Posterior cingulate gyrus (tissue), 11 donors: ENCODE measurements around the gene NR6A1.

Experiments used
- DNase-seq, 10 donors: peaks; one replicate each; pipeline versions ENCODE4 v3.0.0 to v3.0.0-alpha.2; 2020 to 2021; ENCODE audit warnings: mixed read lengths in 3 of 10
- intact Hi-C: fragments of 100-400 bp; cut with DNase I; formaldehyde crosslinking; loops from one replicate; pipeline ENCODE4 v1.15.1; 2023

The NR6A1 gene

DNA sequence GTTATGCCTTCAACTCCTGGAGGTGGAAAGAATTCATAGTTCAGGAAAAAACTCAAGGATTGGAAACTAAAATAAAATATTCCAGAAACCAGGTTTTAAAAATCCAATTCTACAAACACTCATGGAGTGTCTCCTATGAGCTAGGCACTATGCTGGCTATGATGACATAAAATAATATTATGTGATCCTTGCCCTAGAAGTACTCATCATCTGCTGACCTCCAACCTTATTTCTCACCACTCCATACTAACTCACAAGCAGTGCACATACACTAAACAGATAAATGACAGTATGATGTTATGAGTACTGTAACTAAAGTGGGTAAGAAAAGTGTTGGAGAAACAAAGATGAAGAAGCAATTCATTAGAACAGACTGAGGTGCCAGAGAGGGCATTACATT is 170.7 kb downstream of the NR6A1 start:
- no peak for DNase-seq
- intact Hi-C loops, result no loop called here

DNA sequence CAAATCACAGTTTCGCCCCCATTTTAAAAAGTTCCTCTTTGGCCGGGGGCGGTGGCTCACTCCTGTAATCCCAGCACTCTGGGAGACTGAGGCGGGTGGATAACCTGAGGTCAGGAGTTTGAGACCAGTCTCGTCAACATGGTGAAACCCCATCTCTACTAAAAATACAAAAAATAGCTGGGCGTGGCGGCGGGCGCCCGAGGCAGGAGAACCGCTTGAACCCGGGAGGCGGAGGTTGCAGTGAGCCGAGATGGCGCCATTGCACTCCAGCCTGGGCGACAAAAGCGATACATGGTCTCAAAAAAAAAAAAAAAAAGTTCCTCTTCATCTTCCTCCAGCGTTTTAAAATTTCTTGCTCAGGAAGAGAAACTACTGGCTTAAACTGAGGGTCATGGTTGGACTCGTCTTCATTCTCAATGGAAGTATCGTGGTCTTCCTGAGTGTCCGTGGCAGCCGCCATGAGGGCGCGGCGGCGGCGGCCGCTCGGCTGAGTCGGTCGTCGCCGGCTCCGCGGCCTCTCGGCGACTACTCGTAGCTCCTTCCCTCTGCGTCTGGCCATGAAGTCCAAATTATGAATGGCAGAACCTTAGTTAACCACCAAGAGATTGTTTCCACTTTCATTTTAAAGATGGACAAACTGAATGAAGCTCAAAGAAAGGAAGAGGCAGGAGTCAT is 171.9 kb downstream of the NR6A1 start:
- intact Hi-C loops, result no loop called here

DNA sequence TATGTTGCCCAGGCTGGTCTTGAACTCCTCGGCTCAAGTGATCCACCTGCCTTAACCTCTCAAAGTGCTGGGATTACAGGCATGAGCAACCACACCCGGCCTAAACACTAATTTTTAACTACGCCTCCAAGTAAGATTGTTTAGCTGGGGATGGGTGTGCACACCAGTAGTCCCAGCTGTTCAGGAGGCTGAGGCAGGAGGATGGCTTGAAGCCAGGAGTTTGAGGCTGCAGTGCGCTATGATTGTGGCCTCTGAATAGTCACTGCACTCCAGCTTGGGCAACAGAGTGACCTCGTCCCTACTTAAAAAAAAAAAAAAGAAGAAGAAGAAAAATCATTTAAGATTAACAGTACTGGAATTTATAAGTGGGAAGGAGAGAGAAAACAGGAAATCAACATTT is 173.1 kb downstream of the NR6A1 start:
- no peak for DNase-seq
- intact Hi-C loops, result no loop called here

More for the DNA sequence above, 171.9 kb downstream of the NR6A1 start:
- no peak for DNase-seq

DNA sequence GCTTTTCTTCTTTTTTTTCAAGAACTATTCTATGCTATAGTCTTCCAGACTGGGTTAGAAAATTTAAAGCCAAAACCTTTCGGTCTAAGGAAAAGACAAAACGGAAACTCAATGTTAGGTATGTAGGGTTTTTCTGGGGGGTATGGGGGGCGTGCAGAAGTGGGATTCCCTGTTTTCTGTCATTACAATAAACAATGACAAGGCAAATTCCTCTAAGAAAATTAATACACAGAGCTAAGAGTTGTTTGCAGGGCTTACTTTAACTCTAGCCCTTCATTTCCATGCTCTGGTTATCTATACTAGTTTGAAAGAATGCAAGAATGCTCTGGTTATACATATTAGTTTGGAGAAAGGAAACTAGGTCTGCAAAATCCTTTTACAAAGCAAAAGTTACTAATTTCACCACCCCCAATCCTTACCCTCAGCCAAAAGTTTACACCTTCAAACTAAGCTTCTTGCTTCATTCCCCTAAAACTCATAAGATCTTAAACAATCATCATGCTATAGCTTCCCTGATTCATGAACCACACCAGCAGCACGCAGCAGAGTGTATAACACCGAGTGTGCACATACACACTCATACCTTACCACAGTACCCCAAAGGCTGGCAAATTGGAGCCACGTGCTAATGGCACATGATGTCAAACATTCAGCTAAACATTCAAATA is 174.8 kb downstream of the NR6A1 start:
- intact Hi-C loops, result no loop called here
- DNase-seq, result no peak

DNA sequence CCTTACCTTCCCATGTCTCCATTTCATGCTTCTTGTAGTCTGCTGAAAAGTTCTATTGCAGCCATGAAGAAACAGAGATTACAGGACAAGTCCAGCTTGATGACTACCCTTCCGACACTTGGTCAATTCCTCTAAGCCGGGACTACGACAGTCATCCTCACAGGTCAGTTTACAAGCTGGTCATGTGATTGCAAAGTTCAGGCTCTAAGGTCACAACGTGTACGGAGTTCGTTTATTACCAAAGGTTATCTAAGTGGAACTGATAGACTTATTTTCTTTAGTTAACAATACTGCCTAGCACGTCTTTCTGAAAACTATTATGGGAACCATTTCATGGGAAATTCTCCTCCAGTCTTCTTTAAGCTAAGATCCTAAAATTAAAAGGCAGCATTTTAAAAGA is 175.4 kb downstream of the NR6A1 start:
- intact Hi-C loops, result no loop called here
- no peak for DNase-seq

DNA sequence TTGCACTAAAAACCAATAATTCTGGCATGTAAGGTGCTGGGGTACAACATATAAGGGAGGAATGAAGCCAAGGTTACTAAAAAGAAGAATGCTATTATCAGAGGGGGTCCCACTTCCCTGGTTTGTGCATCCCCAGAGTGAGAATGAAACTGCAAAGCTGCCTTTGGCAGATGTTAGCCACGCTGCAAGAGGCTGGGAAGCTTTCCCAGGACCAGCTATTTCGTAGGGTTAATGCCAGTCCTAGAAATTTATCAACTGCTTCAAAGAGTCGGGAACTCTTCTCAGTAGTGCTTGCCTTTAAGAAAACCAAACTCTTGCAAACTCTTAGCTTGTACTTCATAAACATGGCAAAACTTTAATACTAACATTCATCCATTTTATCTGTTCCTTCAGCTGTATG is 176.4 kb downstream of the NR6A1 start:
- no peak for DNase-seq
- intact Hi-C loops, result no loop called here

DNA sequence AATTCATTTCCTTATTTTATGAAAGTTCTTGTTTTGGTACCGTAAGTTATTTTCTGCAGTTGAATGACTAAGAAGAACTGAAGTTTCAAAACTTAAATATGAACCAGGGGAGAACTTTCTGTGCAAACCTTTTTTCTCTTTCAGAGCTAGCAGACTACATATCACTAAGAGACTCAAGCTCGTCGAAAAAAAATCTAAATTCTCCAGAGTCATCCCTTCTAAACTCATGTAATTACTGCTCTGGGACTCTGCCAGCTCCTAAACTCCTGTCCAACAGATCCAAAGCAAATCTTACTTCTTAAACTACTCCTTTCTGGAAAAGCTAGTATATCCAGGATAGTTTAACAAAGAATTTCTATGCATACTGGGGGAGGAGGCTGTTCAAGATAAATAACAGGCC is 176.9 kb downstream of the NR6A1 start:
- intact Hi-C loops, result no loop called here
- no peak for DNase-seq

DNA sequence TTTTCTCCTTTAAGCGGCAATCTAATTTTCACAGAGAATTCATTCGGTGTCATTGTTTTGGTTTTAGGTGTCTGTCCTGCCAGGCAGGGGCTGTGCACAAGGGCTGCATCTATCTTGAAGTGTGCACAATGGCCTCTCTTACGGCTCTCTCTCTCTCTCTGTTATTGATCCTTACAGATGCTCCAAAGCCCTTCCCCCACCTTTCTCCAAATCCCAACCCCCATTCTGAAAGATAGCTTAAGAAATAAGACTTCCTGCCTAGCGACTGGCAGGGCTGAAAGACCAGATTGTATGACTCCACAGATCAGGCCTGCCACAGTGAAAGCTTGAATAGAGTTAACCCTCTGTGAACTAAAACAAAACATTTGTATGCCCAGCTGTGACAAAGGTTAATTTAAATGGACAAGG is 177.5 kb downstream of the NR6A1 start:
- intact Hi-C loops, result no loop called here
- no peak for DNase-seq

DNA sequence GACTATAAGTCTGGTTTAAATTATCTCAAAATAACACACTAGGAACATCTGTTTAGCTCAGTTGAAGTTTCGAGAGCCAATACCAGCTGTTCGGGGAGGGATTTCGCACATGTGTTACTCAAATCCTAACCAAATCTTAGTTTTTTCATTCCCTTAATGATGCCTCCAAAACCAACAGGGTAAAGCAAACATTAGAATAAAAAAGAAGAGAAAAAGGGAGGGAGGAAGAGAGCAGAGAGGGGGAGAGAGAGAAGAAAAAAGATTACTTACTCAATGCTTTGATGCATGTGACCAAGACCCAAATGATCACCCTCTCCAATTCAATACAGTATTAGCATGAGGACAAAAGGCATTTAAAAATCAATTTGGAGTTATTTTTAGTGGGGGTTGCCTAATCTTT is 177.9 kb downstream of the NR6A1 start:
- no peak for DNase-seq
- intact Hi-C loops, result no loop called here

DNA sequence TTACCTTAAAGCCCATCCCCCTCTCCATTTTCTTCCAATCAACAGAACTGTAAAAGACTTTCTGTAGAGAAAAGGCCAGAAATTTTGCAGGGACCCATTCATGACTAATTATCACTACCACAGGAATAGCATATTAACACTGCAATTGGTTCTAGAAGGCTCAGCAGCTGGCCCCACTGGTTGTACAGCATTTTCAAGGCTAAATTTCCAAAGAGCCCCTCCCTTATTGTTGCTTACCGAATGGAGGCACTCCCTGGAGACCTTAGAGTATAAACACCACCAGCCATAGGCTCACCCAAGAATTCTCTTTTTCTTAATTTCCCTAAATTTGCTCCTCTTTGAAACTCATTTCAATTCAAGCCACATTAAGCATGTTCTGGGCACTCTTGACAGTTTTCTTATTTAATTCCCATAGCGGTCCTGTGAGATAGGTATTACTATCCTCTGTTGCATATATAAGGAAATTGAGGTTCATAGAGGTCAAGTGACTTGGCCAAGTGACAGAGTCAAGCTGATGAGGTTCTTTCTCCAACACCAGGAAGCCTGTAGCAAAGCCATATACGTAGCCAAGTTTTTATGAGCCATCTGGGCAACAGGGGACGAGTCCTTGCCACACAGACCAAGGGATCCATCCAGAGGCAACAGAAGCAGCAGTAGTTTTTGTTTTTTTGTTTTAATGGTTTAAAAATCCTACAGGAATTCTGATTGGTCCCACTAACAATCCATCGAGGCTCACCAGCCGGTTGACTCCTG is 180.0 kb downstream of the NR6A1 start:
- DNase-seq, result no peak
- intact Hi-C loops, result no loop called here

DNA sequence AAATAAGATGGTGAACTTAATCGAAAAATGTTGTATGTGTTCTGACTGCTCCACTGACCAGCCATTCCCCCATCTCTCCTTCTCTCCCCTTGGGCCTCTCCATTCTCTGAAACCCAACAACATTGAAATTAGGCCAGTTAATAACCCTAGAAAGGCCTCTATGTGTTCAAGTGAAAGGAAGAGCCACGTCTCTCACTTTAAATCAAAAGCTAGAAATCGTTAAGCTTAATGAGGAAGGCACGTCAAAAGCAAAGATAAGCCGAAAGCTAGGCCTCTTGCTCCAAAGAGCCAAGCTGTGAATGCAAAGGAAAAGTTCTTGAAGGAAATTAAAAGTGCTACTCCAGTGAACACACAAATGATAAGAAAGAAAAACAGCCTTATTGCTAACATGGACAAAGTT is 186.5 kb downstream of the NR6A1 start:
- no peak for DNase-seq
- intact Hi-C loops, result no loop called here

DNA sequence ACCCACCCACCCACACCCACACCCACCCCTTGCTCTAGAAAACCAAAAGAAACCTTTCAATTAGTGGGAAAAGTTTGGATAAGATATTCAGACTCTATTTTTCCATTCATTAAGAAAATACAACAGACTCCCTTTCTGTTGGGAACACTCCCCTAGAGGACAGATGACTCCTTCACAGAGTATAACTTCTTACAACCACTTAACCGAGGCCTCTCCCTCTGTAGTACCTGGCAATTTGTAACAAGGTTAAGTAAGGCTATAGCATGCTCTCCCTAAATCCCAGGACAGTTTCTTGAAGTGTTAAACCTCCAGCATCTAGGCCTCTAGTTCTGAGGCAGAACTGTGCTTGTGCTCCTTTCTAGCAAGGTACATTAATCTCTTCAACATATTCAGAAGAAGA is 188.0 kb downstream of the NR6A1 start:
- intact Hi-C loops, result no loop called here
- DNase-seq, result no peak

DNA sequence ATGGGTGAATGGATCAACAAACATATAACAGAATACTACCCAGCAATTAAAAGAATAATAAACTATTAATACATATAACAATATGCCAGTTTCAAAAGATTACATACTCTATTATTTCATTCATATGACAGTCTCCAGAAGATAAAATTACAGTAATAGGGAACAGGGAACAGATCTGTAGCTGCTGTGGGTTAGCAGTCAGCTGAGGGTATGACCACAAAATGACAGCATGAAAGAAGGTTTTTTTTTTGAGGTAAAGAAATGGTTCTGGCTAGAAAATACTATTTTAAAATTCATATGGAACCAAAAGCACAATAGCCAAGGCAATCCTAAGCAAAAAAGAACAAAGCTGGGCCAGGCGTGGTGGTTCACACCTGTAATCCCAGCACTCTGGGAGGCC is 190.9 kb downstream of the NR6A1 start:
- DNase-seq, result no peak
- intact Hi-C loops, result no loop called here

DNA sequence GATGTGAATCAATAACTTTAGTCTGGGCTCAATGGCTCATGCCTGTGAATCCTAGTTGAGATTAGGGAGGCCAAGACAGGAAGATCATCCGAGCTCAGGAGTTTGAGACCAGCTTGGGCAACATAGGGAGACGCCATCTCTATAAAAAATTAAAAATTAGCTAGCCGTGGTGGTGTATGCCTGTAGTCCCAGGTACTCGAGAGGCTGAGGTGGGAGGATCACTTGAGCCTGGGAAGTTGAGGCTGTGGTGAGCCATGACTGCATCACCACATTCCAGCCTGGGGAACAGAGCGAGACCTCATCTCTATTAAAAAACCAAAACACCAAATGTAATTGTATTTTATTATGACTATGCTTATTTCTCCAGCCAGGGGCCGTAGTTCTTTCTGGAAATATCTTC is 194.4 kb downstream of the NR6A1 start:
- intact Hi-C loops, result no loop called here
- no peak for DNase-seq

DNA sequence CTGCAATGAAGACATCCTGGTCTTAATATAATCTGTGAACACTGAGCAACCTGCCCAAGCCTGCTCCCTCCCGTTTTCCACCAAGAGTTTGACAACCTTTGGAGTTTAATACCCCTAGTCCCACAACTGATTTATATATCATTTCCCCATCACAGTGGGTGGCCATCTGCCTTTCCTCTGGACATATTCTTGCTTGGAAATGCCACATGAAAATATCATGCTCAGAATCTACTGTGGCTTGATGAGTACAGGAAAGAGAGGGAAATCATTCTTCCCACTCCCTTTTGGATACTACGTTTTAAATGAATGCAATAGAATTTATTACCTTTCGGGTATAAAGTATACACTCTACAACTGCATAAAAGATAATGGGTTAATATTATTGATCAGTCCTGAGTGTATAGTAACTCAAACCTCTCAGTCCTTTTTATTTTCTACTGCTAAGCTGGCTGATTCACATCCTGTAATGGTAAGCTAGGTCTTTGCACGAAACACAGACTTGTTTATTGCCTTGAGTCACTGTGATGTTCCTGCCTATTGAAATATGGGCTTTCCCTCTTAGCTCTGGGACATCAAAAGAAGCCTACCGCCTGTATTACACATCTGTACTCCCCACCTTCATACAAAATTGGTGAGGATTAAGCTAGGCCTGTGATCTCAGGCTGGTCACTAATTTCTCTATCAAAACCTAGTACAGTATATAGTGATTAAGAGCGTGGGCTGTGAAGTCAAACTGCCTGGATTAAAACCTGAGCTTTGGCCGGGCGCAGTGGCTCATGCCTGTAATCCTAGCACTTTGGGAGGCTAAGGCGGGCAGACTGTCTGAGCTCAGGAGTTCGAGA is 196.4 kb downstream of the NR6A1 start:
- intact Hi-C loops, result no loop called here
- no peak for DNase-seq

DNA sequence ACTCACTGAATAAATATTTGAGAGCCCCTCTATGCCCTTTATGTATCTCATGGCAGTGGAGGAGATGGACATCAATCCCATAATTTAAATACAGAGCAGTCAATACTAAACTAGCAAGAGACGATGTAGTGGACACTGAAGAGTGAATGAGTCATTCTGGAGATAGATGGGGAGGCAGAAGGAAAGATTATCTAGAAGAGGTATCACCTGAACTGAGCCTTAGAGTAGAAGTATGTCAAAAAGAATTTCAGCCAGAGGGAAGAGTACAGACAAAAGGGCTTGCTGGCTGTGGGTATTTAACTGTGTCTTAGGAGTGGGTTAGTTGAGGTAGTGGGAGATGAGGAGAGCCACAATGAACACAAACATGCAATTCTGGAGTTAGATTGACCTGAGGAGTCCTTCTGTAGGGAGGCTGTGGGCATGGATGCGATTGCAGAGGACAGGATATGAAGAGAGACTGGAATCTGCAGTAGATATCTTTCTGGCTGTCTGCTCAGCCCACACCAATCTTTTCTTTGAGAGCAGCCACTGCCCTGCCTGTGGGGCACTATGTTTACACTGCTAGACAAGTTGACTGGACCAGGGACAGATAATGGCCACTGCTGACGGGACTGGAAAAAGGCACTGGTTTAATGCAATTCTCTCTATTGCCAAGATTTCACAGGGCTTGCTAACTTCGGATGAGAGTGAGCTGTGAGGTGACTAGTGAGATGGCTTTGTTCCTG is 200.0 kb downstream of the NR6A1 start:
- intact Hi-C loops, result no loop called here
- DNase-seq, result no peak

DNA sequence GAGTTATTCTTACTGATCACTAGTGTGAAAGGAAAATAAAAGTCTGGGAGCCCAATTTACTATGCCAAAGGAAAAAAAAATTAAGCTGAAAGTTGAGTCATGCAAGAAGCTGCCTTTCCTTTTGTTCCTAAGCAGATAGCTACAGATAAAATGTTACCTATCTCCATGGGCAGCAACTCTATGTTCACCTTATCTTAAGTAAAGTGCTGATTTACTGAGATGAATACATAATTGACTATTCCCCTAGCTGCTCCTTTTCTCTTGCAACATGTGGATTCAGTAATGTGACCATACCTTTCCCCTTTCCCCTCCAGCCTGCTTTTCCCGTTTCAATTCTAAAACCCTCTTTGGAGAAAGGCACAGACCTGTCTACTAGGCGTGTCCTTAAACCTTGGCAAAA is 201.2 kb downstream of the NR6A1 start:
- intact Hi-C loops, result no loop called here
- DNase-seq, result no peak

DNA sequence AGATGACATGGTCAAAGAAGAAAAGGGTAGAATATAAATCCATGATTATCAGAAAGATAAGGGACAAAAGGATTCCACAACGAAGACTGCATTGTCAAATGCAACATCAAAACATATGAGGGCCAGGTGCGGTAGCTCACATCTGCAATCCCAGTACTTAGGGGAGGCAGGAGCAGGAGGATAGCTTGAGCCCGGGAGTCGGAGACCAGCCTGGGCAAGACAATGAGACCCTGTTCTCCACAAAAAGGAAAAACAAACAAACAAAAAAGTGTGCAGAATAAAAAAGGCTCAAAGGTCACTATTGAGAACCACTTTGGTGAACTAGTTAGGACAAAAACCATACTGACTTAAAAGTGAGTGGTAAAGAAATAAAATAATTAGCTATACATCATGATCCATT is 203.7 kb downstream of the NR6A1 start:
- no peak for DNase-seq
- intact Hi-C loops, result no loop called here

DNA sequence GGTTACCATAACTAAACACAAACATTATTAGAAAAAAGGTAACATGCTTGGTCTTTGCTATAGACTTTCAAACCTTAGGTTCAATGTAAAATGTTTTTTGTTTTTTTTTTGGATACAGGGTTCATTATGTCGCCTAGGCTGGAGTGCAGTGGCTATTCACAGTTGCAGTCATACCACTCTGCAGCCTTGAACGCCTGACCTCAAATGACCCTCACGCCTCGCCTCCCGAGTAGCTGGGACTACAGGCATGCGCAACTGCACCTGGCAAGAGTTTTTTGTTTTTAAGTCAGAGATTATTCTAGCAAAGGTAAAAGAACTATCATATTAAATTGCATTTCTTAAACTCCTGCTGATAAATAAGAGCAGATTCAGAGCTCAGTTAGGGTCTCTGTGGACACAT is 208.8 kb downstream of the NR6A1 start:
- DNase-seq, result no peak
- intact Hi-C loops, result no loop called here

DNA sequence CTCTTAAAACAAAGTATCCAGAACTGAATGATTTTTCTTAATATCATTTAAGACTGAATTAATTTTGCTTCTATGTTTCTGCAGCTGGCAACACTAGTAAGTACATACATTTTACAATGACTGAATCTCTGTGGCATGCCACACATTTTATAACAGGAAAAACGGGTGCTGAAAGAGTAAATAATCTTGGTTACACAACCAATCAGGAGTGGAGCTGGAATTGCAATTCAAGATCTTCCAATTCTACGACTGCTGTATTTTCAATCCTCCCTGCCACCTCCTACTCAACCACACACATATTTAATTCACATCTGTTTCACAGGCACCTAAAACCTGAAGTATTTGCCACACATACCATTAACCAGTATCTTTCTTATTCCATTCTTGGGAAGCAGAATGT is 211.2 kb downstream of the NR6A1 start:
- DNase-seq, result no peak
- intact Hi-C loops, result no loop called here
